WERI-Rb-1 (cell line): Measurements from ENCODE around the gene UBAP1L.

ENCODE experiments used
- DNase-seq: peaks from one replicate; pipeline ENCODE4 v3.0.0-alpha.2; 2020
- H3K27ac ChIP-seq: fragments of 250-450 bp; sonication (Bioruptor Pico); 2 replicates; pipeline ENCODE4 v1.5.1; 2020; ENCODE audit warnings: mild to moderate bottlenecking, moderate library complexity
- H3K27me3 ChIP-seq: fragments of 250-450 bp; sonication (Bioruptor Pico); 2 replicates; pipeline ENCODE4 v1.5.1; 2021; ENCODE audit warnings: mild to moderate bottlenecking, low read depth, moderate library complexity; ENCODE audit not compliant: insufficient read depth, severe bottlenecking
- H3K36me3 ChIP-seq: fragments of 250-450 bp; sonication (Bioruptor Pico); 2 replicates; pipeline ENCODE4 v1.5.1; 2020; ENCODE audit warnings: mild to moderate bottlenecking, moderate library complexity
- H3K4me3 ChIP-seq: 2 replicates; pipeline ENCODE4 v1.5.1; 2011; ENCODE audit warnings: low read depth, mild to moderate bottlenecking, control low read depth, low read length
- H3K9me3 ChIP-seq: fragments of 250-450 bp; sonication (Bioruptor Pico); 2 replicates; pipeline ENCODE4 v1.5.1; 2021; ENCODE audit warnings: mild to moderate bottlenecking, moderate library complexity; ENCODE audit not compliant: severe bottlenecking
- TF ChIP-seq, protein P1 (sequence below): IDR thresholded peaks from 2 replicates; pipeline ENCODE4 v1.5.1; 2011; ENCODE audit warnings: low read depth, mild to moderate bottlenecking, control low read depth, inconsistent platforms, low read length

UBAP1L gene

DNA sequence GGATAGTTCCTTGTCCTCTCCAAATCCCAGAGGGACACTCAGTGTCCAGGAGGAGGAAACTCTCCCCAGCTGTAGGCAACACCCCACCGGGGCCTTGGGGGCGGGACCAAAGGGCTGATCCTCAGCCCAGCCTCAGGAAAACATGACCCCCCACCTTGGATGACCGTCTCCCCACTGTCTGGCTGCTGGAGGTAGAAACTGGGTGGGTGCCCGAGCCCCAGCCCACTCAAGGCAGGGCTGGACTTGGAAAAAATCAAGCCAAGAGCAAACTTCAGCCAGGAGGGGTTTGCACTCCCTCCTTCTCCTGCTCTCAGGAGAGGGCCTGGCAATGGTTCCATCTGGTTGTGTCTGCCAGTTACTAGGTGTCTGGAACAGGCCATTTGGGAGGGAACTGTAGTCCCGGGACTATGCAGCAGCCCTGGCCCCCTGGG lies 43.6 kb downstream of the UBAP1L start:
- Histone ChIP-seq H3K9me3 (no peaks in the 10 kb centered on the region), H3K27me3 (no peaks in the 10 kb centered on the region), H3K4me3 (no peak overlapping the region), H3K27ac (no peak overlapping the region), H3K36me3 (no peaks in the 10 kb centered on the region)
- TF ChIP-seq, protein P1, sequence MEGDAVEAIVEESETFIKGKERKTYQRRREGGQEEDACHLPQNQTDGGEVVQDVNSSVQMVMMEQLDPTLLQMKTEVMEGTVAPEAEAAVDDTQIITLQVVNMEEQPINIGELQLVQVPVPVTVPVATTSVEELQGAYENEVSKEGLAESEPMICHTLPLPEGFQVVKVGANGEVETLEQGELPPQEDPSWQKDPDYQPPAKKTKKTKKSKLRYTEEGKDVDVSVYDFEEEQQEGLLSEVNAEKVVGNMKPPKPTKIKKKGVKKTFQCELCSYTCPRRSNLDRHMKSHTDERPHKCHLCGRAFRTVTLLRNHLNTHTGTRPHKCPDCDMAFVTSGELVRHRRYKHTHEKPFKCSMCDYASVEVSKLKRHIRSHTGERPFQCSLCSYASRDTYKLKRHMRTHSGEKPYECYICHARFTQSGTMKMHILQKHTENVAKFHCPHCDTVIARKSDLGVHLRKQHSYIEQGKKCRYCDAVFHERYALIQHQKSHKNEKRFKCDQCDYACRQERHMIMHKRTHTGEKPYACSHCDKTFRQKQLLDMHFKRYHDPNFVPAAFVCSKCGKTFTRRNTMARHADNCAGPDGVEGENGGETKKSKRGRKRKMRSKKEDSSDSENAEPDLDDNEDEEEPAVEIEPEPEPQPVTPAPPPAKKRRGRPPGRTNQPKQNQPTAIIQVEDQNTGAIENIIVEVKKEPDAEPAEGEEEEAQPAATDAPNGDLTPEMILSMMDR: no peak
- no peak for DNase-seq

DNA sequence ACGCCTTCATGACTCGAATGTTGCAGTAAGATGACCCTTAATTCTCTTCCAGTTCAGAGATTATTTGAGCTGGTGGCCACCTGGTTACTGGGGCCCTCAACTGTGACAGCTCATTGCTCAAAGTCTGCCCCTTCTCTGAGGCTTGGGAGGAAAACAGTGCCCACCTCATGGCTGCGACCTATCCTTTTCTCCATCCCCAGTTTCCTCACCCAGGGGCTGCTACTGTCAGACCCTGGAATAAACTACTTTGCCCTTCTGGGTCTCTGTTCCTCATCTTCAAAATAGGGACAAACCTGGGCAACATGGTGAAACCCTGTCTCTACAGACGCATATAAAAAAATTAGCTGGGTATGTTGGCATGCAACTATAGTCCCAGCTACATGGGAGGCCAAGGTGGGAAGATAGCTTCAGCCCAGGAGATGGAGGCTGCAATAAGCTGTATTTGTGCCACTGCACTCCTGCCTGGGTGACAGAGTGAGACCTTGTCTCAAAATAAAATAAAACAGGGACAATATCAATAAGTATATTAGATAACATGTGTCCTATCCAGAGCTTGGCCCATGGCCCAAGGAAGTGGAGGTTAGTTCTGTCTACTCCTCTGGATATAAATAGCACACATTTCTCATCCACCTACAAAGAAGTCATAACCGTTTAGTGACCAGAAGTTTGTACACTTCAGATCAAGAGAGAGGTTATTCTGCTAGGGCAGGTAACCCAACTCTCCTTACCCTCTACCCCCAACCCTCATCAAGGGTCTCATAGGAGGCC lies 45.0 kb downstream of the UBAP1L start:
- DNase-seq: no peak
- H3K27me3 ChIP-seq: no peaks in the 10 kb centered on the region
- H3K36me3 ChIP-seq: no peaks in the 10 kb centered on the region
- no peak overlapping the region for H3K27ac ChIP-seq
- TF ChIP-seq, protein P1: no peak
- H3K4me3 ChIP-seq: no peak overlapping the region
- no peaks in the 10 kb centered on the region for H3K9me3 ChIP-seq

DNA sequence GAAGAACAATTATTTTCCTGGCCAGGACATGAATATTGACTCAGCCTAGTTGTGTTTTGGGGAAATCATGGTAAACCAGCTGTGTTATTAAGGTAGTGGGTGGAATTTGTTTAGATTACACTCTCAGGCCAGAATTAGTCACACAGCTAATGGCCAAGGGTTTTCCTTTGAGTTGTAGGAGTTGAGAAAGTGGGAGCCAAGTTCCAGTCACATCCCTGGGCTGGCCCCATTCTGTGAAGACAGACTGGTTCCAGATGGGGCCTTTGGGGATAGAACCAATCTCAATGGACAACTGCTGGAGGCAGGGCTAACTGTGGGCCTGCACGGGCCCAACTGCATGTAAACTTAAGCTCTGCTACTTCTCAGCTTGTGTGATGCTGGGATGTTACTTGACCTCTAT lies 45.8 kb downstream of the UBAP1L start:
- no peak overlapping the region for H3K27ac ChIP-seq

DNA sequence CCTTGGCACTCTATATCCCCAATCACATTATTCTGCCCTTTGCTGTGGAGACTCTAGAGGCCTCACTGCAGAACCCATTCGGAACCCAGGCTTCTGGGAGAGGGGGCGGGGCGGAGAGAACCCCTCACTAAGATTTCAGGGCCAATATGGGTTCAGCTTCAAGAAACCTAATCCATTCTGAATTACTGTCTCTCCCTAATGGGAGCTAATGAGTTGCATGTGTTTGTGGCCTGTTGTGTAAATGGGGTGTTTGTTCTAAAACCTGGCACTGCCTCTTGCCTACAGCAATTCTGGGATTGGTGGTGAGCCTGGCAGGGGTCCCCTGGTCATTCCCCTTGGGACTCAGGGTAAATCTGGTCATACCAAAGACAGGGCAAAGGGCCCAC lies 46.6 kb downstream of the UBAP1L start:
- Histone ChIP-seq H3K36me3 (no peaks in the 10 kb centered on the region), H3K4me3 (no peak overlapping the region), H3K27me3 (no peaks in the 10 kb centered on the region), H3K9me3 (no peaks in the 10 kb centered on the region), H3K27ac (no peak overlapping the region)
- TF ChIP-seq, protein P1: no peak
- no peak for DNase-seq

More for the DNA sequence above, 45.8 kb downstream of the UBAP1L start:
- DNase-seq: no peak
- TF ChIP-seq, protein P1: no peak
- Histone ChIP-seq H3K36me3 (no peaks in the 10 kb centered on the region), H3K9me3 (no peaks in the 10 kb centered on the region), H3K4me3 (no peak overlapping the region), H3K27me3 (no peaks in the 10 kb centered on the region)

DNA sequence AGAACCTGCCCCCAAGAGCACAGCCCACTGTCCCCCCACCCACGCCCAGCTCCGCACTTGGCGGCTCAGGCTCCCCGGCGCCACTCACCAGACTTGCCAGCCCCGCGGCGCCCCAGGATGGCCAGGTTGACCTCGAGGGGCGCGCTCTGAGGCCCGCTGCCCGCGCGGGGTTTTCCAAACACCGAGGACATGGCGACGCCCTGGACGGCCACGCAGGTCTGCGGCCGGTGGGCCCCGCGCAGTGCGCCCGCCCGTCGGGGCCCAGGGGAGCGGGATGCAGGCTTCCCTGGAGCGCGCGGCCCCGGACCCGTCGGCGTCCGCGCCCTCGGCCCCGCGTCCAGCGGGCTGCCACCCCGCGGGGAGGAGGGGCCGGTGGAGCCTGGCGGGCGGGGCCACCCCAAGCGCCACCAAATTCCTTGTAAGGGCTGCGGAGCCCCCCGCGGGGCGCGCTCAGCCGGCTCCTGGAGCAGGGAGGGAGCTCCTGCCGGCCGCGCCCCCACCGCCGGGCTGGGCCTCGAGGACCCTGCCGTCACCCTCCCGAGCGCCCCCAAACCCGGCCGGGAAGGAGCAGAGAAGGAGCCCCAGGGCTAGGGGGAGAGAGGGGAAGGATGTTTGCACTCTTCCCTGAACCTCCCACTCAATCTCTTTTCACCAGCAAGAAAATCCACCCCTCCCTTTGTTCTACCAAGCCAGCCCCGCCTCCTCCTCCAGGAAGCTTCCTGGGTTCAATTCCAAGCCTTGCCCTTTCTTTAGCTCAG lies 47.2 kb downstream of the UBAP1L start, which contains the start of gene RASL12:
TSS of gene RASL12 (minus strand) at position 347 of the 758 bp plus-strand sequence. CDS start at position 191, 156 bp downstream.
- Histone ChIP-seq H3K9me3 (no peaks in the 10 kb centered on the region), H3K36me3 (no peaks in the 10 kb centered on the region), H3K4me3 (no peak within 1 kb of the TSS), H3K27me3 (no peaks in the 10 kb centered on the region), H3K27ac (no peak within 1 kb of the TSS)
- DNase-seq: no peak
- TF ChIP-seq, protein P1: no peak
